HepG2 (cell line): ENCODE results near the gene JPH2.

ENCODE experiments used
- ATF4 ChIP-seq, 2 experiments: fragments of 450-650 bp in 1 of 2; sonication (generic) in 1 of 2; formaldehyde crosslinking; IDR thresholded peaks; 2 replicates each; pipeline versions ENCODE4 v1.5.0 to v1.8.0; 2020 to 2022; ENCODE audit warnings: mild to moderate bottlenecking in 1 of 2, missing genetic modification reagents in 1 of 2
- CTCF ChIP-seq: sonication (generic); formaldehyde crosslinking; IDR thresholded peaks from 2 replicates; pipeline ENCODE4 v1.5.0; 2020; ENCODE audit warnings: mild to moderate bottlenecking, missing genetic modification reagents, moderate library complexity
- HNF4G ChIP-seq, 2 experiments: sonication (generic) in 1 of 2; formaldehyde crosslinking in 1 of 2; IDR thresholded peaks; 2 replicates each; pipeline versions ENCODE4 v1.4.0 to v1.6.1; 2011 to 2020; ENCODE audit warnings: borderline replicate concordance in 2 of 2, low read depth in 2 of 2, mild to moderate bottlenecking in 2 of 2, low read length in 1 of 2, missing genetic modification reagents in 1 of 2, moderate library complexity in 1 of 2
- PCBP2 ChIP-seq: fragments of 200-400 bp; formaldehyde crosslinking; optimal IDR thresholded peaks from 2 replicates; pipeline ENCODE3; 2018; ENCODE audit warnings: low read length, low read depth; ENCODE audit not compliant: poor library complexity, severe bottlenecking
- POLR2A ChIP-seq, 2 experiments: IDR thresholded peaks; 2 replicates each; pipeline ENCODE4 v1.6.1; 2011; ENCODE audit warnings: low read depth in 2 of 2, low read length in 2 of 2, mild to moderate bottlenecking in 1 of 2, moderate library complexity in 1 of 2; ENCODE audit not compliant: insufficient read depth in 1 of 2
- SIN3A ChIP-seq: IDR thresholded peaks from 2 replicates; pipeline ENCODE4 v1.6.1; 2011; ENCODE audit warnings: low read depth, mild to moderate bottlenecking, control low read depth, low read length, borderline replicate concordance
- ZBTB1 ChIP-seq: sonication (generic); formaldehyde crosslinking; IDR thresholded peaks from 2 replicates; pipeline ENCODE4 v1.4.0; 2020; ENCODE audit warnings: missing genetic modification reagents, borderline replicate concordance
- ZNF513 ChIP-seq: sonication (generic); formaldehyde crosslinking; conservative IDR thresholded peaks from 2 replicates; pipeline ENCODE4 v1.5.0; 2020; ENCODE audit warnings: missing genetic modification reagents
- TF ChIP-seq, protein P1 (sequence below): sonication (generic); formaldehyde crosslinking; IDR thresholded peaks from 2 replicates; pipeline ENCODE4 v1.4.0; 2020; ENCODE audit warnings: missing genetic modification reagents

DNA sequence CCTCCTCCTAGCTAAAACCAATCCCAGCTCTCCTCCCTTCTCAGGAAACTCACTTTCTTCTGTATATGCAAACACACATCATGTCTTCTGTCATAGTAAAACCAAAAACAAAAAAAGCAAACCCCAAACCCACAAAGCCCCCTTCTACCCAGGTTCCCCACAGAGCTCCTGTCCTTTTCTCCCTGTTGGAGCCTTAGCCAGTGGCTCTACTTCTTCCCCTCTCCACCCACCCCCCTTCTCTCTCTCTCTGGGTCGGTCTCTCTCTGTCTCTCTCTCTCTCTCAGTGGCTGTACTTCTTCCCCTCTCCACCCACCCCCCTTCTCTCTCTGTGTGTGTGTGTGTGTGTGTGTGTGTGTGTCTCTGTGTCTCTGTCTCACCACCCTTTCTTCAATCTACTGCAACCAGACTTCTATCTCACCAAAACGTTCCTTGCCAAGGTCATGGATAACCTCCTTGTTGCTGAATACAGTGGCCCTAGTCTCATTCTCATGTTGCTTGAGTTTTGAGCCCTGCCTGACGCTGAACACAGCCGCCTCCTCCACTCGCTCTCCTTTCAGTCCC is 32.3 kb upstream of the JPH2 start:
- TF ChIP-seq ZBTB1 (CRISPR knock-in tag) (no peak), HNF4G (IDR thresholded peaks at IDR 0.05; ENCODE audit: borderline replicate concordance, low read depth, low read length) (no peak), HNF4G (CRISPR knock-in tag; IDR thresholded peaks at IDR 0.05; ENCODE audit: borderline replicate concordance, low read depth) (no peak), PCBP2 (no peak), POLR2A (IDR thresholded peaks at IDR 0.05; ENCODE audit: insufficient read depth in 1 of 2, low read depth in 2 of 2, low read length in 2 of 2) (no peak), ZNF513 (no peak), SIN3A (no peak), CTCF (CRISPR knock-in tag) (no peak), ATF4 (CRISPR knock-in tag; IDR thresholded peaks at IDR 0.05) (no peak)
- TF ChIP-seq, protein P1, sequence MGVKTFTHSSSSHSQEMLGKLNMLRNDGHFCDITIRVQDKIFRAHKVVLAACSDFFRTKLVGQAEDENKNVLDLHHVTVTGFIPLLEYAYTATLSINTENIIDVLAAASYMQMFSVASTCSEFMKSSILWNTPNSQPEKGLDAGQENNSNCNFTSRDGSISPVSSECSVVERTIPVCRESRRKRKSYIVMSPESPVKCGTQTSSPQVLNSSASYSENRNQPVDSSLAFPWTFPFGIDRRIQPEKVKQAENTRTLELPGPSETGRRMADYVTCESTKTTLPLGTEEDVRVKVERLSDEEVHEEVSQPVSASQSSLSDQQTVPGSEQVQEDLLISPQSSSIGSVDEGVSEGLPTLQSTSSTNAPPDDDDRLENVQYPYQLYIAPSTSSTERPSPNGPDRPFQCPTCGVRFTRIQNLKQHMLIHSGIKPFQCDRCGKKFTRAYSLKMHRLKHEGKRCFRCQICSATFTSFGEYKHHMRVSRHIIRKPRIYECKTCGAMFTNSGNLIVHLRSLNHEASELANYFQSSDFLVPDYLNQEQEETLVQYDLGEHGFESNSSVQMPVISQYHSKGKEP (CRISPR knock-in tag): no peak
